Activated naive CD8-positive, alpha-beta T cell treated with anti-CD3 and anti-CD28 coated beads, Interleukin-2, amount 50 U/mL, for 24 hours (primary cell): ENCODE results near the gene LSG1.

Experiments
- ATAC-seq: fragments of 150-1000 bp; cut with Tn5 transposase; one replicate; pipeline ENCODE4 v1.10.0; 2021
- DNase-seq: peaks from one replicate; pipeline ENCODE4 v3.0.0; 2021
- H3K27ac Mint-ChIP-seq: one replicate; pipeline ENCODE4 v1.8.0; 2021; ENCODE audit warnings: mild to moderate bottlenecking, mixed read lengths
- H3K27me3 Mint-ChIP-seq: one replicate; pipeline ENCODE4 v1.8.0; 2021; ENCODE audit warnings: mixed read lengths
- H3K36me3 Mint-ChIP-seq: one replicate; pipeline ENCODE4 v1.8.0; 2021; ENCODE audit warnings: low read depth, mixed read lengths
- H3K4me1 Mint-ChIP-seq: one replicate; pipeline ENCODE4 v1.8.0; 2021; ENCODE audit warnings: mixed read lengths
- H3K4me3 Mint-ChIP-seq: one replicate; pipeline ENCODE4 v1.8.0; 2021; ENCODE audit warnings: mild to moderate bottlenecking, moderate library complexity, mixed read lengths
- H3K9me3 Mint-ChIP-seq: one replicate; pipeline ENCODE4 v1.8.0; 2021; ENCODE audit warnings: mixed read lengths

Gene LSG1

GRCh38 chr3:194682189-194682693, 10.2 kb upstream of the LSG1 start:
- Mint-ChIP-seq H3K9me3 (no peaks in the 10 kb centered on the region), H3K4me1 (peaks cover 43% of the 10 kb centered on the region), H3K4me3 (no peak overlapping the region), H3K27me3 (peaks cover 17% of the 10 kb centered on the region), H3K27ac (no peak overlapping the region), H3K36me3 (no peaks in the 10 kb centered on the region)
- DNase-seq (no peak), ATAC-seq (no peak)

GRCh38 chr3:194680888-194681615, 9.1 kb upstream of the LSG1 start:
- Mint-ChIP-seq H3K36me3 (no peaks in the 10 kb centered on the region), H3K4me3 (no peak overlapping the region), H3K27ac (no peak overlapping the region), H3K9me3 (no peaks in the 10 kb centered on the region), H3K4me1 (peaks cover 45% of the 10 kb centered on the region), H3K27me3 (peaks cover 15% of the 10 kb centered on the region)
- DNase-seq (no peak), ATAC-seq (no peak)

GRCh38 chr3:194676471-194676870, 4.5 kb upstream of the LSG1 start:
- Mint-ChIP-seq H3K27me3 (peaks cover 4% of the 10 kb centered on the region), H3K36me3 (no peaks in the 10 kb centered on the region), H3K27ac (no peak overlapping the region), H3K9me3 (no peaks in the 10 kb centered on the region), H3K4me1 (peaks cover 39% of the 10 kb centered on the region), H3K4me3 (no peak overlapping the region)
- DNase-seq, result no peak
- ATAC-seq, result no peak

GRCh38 chr3:194675680-194676079, 3.7 kb upstream of the LSG1 start:
- peak overlapping the region; percentile 49 for H3K4me3 Mint-ChIP-seq
- H3K36me3 Mint-ChIP-seq, result peaks cover 3% of the 10 kb centered on the region
- peak; percentile 71 for ATAC-seq

GRCh38 chr3:194675081-194675640, 3.2 kb upstream of the LSG1 start:
- peaks cover 3% of the 10 kb centered on the region for H3K36me3 Mint-ChIP-seq
- peaks cover 4% of the 10 kb centered on the region for H3K27me3 Mint-ChIP-seq
- peak; percentile 73 for DNase-seq
- peaks cover 51% of the 10 kb centered on the region for H3K4me1 Mint-ChIP-seq
- no peaks in the 10 kb centered on the region for H3K9me3 Mint-ChIP-seq
- H3K27ac Mint-ChIP-seq, result peak overlapping the region; percentile 87
- peak overlapping the region; percentile 49 for H3K4me3 Mint-ChIP-seq
- ATAC-seq, result peak; percentile 77

More at GRCh38 chr3:194675680-194676079, 3.7 kb upstream of the LSG1 start:
- no peak for DNase-seq
- peak overlapping the region; percentile 87 for H3K27ac Mint-ChIP-seq
- peaks cover 46% of the 10 kb centered on the region for H3K4me1 Mint-ChIP-seq
- no peaks in the 10 kb centered on the region for H3K9me3 Mint-ChIP-seq
- peaks cover 4% of the 10 kb centered on the region for H3K27me3 Mint-ChIP-seq

- peaks cover 56% of the 10 kb centered on the region for H3K4me1 Mint-ChIP-seq
Observed at GRCh38 chr3:194673761-194674160, 1.8 kb upstream of the LSG1 start.

GRCh38 chr3:194672876-194673275, 885 bp upstream of the LSG1 start:
- peak overlapping the region; percentile 93 for H3K4me3 Mint-ChIP-seq
- H3K36me3 Mint-ChIP-seq, result peaks cover 18% of the 10 kb centered on the region
- peak overlapping the region; percentile 98 for H3K27ac Mint-ChIP-seq
- peaks cover 61% of the 10 kb centered on the region for H3K4me1 Mint-ChIP-seq
- peaks cover 2% of the 10 kb centered on the region for H3K27me3 Mint-ChIP-seq
- H3K9me3 Mint-ChIP-seq, result no peaks in the 10 kb centered on the region
- DNase-seq (no peak), ATAC-seq (no peak)

More at GRCh38 chr3:194673761-194674160, 1.8 kb upstream of the LSG1 start:
- Mint-ChIP-seq H3K27me3 (peaks cover 2% of the 10 kb centered on the region), H3K36me3 (peaks cover 12% of the 10 kb centered on the region), H3K4me3 (peak overlapping the region; percentile 93), H3K27ac (no peak overlapping the region), H3K9me3 (no peaks in the 10 kb centered on the region)
- ATAC-seq, result no peak
- no peak for DNase-seq

GRCh38 chr3:194671511-194671899, 486 bp downstream of the LSG1 start:
- Mint-ChIP-seq H3K4me3 (peak overlapping the region; percentile 93), H3K9me3 (no peaks in the 10 kb centered on the region), H3K4me1 (peaks cover 57% of the 10 kb centered on the region), H3K27me3 (no peaks in the 10 kb centered on the region), H3K36me3 (peaks cover 22% of the 10 kb centered on the region), H3K27ac (peak overlapping the region; percentile 98)
- ATAC-seq, result no peak
- DNase-seq, result no peak

- Mint-ChIP-seq H3K27me3 (no peaks in the 10 kb centered on the region), H3K4me1 (peaks cover 28% of the 10 kb centered on the region), H3K36me3 (peaks cover 44% of the 10 kb centered on the region), H3K9me3 (no peaks in the 10 kb centered on the region), H3K4me3 (no peak overlapping the region), H3K27ac (no peak overlapping the region)
- DNase-seq (no peak), ATAC-seq (no peak)
Observed at GRCh38 chr3:194667363-194667762, 4.6 kb downstream of the LSG1 start.

- Mint-ChIP-seq H3K27me3 (no peaks in the 10 kb centered on the region), H3K36me3 (peaks cover 46% of the 10 kb centered on the region), H3K4me3 (no peak overlapping the region), H3K27ac (no peak overlapping the region), H3K9me3 (no peaks in the 10 kb centered on the region), H3K4me1 (peaks cover 16% of the 10 kb centered on the region)
- DNase-seq (no peak), ATAC-seq (no peak)
Observed at GRCh38 chr3:194664857-194665256, 7.1 kb downstream of the LSG1 start.

- Mint-ChIP-seq H3K9me3 (no peaks in the 10 kb centered on the region), H3K36me3 (peaks cover 50% of the 10 kb centered on the region), H3K27me3 (no peaks in the 10 kb centered on the region), H3K27ac (no peak overlapping the region), H3K4me1 (peaks cover 9% of the 10 kb centered on the region), H3K4me3 (no peak overlapping the region)
- no peak for ATAC-seq
- no peak for DNase-seq
Observed at GRCh38 chr3:194661946-194662345, 10.0 kb downstream of the LSG1 start.

GRCh38 chr3:194661374-194661773, 10.6 kb downstream of the LSG1 start:
- DNase-seq (no peak), ATAC-seq (no peak)
- H3K27me3 Mint-ChIP-seq, result no peaks in the 10 kb centered on the region
- H3K4me1 Mint-ChIP-seq, result peaks cover 9% of the 10 kb centered on the region
- no peak overlapping the region for H3K27ac Mint-ChIP-seq
- H3K9me3 Mint-ChIP-seq, result no peaks in the 10 kb centered on the region
- peaks cover 50% of the 10 kb centered on the region for H3K36me3 Mint-ChIP-seq
- no peak overlapping the region for H3K4me3 Mint-ChIP-seq

- Mint-ChIP-seq H3K9me3 (no peaks in the 10 kb centered on the region), H3K27ac (no peak overlapping the region), H3K36me3 (peaks cover 39% of the 10 kb centered on the region), H3K4me1 (peaks cover 15% of the 10 kb centered on the region), H3K27me3 (no peaks in the 10 kb centered on the region), H3K4me3 (no peak overlapping the region)
- no peak for DNase-seq
- no peak for ATAC-seq
Observed at GRCh38 chr3:194659778-194660177, 12.2 kb downstream of the LSG1 start.

- no peak for DNase-seq
- no peak overlapping the region for H3K4me3 Mint-ChIP-seq
- H3K27ac Mint-ChIP-seq, result no peak overlapping the region
- no peaks in the 10 kb centered on the region for H3K9me3 Mint-ChIP-seq
- peaks cover 25% of the 10 kb centered on the region for H3K4me1 Mint-ChIP-seq
- H3K36me3 Mint-ChIP-seq, result peaks cover 45% of the 10 kb centered on the region
- no peak for ATAC-seq
- H3K27me3 Mint-ChIP-seq, result no peaks in the 10 kb centered on the region
Observed at GRCh38 chr3:194658477-194659242, 13.3 kb downstream of the LSG1 start.

- H3K4me1 Mint-ChIP-seq, result peaks cover 20% of the 10 kb centered on the region
- DNase-seq, result no peak
- H3K36me3 Mint-ChIP-seq, result peaks cover 52% of the 10 kb centered on the region
- no peaks in the 10 kb centered on the region for H3K27me3 Mint-ChIP-seq
- no peak overlapping the region for H3K4me3 Mint-ChIP-seq
- H3K9me3 Mint-ChIP-seq, result no peaks in the 10 kb centered on the region
- ATAC-seq, result no peak
- H3K27ac Mint-ChIP-seq, result no peak overlapping the region
Observed at GRCh38 chr3:194657439-194657838, 14.6 kb downstream of the LSG1 start.
